Omental fat pad (tissue), 4 donors: ENCODE data around the gene RHOB. TPM values are rescaled to one million over a fixed set of nuclear protein-coding genes. Genes with fewer than 3 reads are reported as not detected.

ENCODE experiments used
- ATAC-seq: fragments of 150-250 bp; one replicate; pipeline ENCODE4 v1.9.1; 2016; ENCODE audit warnings: mild to moderate bottlenecking, moderate library complexity; ENCODE audit not compliant: low FRiP score
- DNase-seq: peaks from one replicate; pipeline ENCODE4 v3.0.0-alpha.2; 2019; ENCODE audit warnings: low spot score
- CTCF ChIP-seq, 3 donors: fragments of 450-650 bp; IDR thresholded peaks; one replicate each; pipeline ENCODE4 v1.5.1; 2016 to 2017; ENCODE audit warnings: antibody characterized with exemption in 3 of 3, mild to moderate bottlenecking in 3 of 3, moderate library complexity in 2 of 3
- total RNA-seq, 4 donors: library from RNA; depleted of rRNA; stranded (reverse); fragments of >200 nt; gene quantifications; one replicate each; pipeline ENCODE4 v1.1.0, GENCODE V29; 2016

Gene RHOB
- total RNA-seq, 4 donors from 2014 or later: 917 to 1,730 (median 1,246) TPM

GRCh38 chr2:20438334-20439192 is 8.3 kb upstream of the RHOB start:
- ATAC-seq: peak; percentile 68
- no peak for TF ChIP-seq CTCF (IDR thresholded peaks at IDR 0.05)
- no peak for DNase-seq

- DNase-seq (no peak), ATAC-seq (no peak)
- no peak for TF ChIP-seq CTCF (IDR thresholded peaks at IDR 0.05)
These were observed 7.7 kb upstream of the RHOB start for GRCh38 chr2:20439193-20439475.

GRCh38 chr2:20439503-20439902 is 7.4 kb upstream of the RHOB start:
- no peak for DNase-seq
- no peak for TF ChIP-seq CTCF (IDR thresholded peaks at IDR 0.05)
- no peak for ATAC-seq

GRCh38 chr2:20440001-20440560 is 6.8 kb upstream of the RHOB start:
- ATAC-seq (no peak), DNase-seq (no peak)
- no peak for TF ChIP-seq CTCF (IDR thresholded peaks at IDR 0.05)

- DNase-seq: no peak
- TF ChIP-seq CTCF (IDR thresholded peaks at IDR 0.05): no peak
- no peak for ATAC-seq
These were observed 3.5 kb upstream of the RHOB start for GRCh38 chr2:20443276-20443920.

- no peak for TF ChIP-seq CTCF (IDR thresholded peaks at IDR 0.05)
- no peak for DNase-seq
- ATAC-seq: no peak
These were observed 2.5 kb upstream of the RHOB start for GRCh38 chr2:20444101-20444992.
